DMS 273 treated with DMSO at 0.1 percent for 48 hours (cell line): ENCODE results near the gene PSME4.
"Not testable (repeated sequence)": the region's sequence is repeated elsewhere in the genome, so short reads cannot be mapped to it uniquely, and the experiment has no call there.

Source experiments
- DNase-seq: peaks from one replicate; lab custom pipeline; 2025; lab: John Stamatoyannopoulos, UW

PSME4 gene

DNA sequence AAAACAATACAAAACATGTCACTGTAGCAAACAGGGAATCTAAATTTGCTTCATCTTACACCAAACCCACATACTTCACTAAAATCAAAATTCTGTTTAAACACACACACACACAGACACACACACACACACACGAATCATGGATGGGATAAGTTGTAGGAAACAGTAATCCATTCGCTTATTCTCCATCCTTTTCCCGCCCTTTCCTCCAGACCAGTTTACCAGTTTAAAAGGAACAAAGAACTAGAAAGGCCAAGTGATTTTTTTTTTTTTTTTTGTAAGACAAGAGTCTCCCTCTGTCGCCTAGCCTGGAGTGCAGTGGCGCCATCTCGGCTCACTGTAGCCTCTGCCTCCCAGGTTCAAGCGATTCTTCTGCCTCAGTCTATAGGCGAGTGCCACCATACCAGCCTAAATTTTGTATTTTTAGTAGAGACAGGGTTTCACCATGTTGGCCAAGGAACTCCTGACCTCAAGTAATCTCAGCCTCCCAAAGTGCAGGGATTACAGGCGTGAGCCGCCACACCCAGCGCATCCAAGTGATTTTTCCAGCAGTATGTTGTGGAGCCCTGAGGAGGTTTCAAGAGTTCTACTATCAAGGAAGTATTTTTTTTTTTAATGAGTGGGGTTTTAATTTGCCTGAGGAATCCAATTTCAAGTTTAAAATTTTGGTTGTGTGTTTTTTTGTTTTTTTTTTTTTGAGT lies 5.7 kb downstream of the PSME4 start:
- DNase-seq = no peak

DNA sequence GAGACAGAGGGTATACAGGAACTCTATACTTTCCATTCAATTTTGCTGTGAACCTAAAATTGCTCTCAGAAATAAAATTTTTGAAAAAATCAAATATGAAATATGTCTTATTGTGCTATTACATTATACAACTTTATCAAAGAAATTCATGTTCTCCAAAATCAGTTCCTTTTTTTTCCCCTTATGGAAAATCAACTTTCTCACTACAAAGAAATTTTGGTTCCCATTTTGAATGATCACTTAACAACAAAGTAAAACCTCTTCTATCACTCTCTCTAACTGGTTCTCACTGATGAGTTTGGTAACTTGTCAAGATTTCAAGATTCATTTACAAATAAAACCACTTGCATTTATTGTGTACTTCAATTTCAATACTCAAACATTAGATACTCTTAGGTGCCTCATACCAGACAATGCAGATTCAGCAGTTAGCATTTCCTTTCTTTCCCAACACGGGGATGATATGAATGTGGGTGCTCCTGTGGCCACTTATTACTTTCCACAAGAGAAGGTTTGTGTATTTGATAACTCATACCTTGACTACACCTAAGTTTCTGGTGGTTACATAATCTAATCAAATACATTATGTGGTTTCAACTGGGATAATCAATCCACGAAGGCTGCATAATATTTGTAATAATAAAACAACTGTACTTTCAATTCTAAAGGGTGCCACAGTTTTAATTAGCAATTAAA lies 6.4 kb downstream of the PSME4 start:
- no peak for DNase-seq

DNA sequence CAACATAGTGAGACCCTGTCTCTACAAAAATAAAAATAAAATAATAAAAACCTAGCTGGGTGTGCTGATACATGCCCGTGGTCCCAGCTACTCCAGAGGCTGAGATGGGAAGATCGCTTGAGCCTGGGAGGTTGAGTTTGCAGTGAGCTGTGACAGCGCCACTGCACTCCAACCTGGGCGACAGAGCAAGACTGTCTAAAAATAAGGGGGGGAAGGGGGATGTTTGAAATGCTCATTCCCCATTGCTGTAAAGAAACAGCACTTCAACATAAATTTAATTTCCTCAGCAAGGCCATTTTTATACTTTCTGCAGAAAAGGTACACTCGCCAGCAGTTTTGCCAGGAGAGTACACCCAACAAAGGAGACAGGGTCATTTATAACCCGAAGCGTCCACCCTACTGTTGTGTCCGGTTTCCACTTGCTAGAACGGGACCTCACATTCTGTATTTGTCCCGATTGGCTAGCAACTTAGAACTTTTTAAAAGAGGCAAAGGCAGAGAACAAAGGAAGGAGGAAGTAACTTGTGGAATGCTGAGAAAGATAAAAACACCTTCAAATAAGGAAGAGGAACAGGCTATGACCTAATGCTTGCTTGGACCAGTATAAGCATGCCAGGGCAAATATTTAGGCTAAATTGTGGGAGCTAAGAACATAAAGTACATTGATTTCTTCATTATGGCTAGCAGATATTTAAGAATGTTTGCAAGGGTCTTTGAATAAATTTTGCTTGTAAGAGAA lies 9.1 kb downstream of the PSME4 start:
- not testable (repeated sequence) for DNase-seq

DNA sequence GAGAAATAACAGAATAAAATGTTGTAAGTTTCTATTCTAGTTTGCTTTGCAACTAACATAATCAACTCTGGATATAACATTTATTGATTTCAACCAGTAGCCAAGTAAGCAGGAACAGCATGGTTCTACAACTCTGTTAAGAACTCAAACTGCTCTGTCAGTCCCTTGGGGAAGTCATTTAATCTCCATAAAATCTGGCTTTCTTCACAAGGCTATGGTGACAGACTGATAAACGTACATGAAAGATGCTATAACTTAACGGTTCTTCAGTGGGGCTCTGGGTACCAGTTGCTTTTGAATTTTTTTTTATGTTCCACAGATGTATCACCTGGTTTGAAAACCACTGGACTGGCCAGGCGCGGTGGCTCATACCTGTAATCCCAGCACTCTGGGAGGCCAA lies 10.3 kb downstream of the PSME4 start:
- no peak for DNase-seq

DNA sequence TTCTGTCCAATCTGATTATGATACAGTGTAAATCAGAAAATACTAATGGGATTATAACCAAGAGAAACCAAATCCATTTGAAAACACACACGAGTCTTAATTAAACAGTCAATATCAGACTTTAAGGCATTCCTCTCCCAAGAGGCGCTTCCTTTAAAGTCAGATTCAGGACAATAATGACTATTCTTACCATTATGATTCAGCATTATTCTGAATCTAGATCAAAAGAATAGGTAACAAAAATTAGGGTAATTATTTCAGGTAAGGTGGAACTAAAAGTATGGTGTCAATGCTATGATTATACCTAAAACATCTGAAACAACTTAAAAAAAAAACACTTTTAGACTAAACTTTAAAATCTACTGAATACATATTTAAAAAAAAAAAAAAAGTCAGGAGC lies 12.3 kb downstream of the PSME4 start:
- no peak for DNase-seq

DNA sequence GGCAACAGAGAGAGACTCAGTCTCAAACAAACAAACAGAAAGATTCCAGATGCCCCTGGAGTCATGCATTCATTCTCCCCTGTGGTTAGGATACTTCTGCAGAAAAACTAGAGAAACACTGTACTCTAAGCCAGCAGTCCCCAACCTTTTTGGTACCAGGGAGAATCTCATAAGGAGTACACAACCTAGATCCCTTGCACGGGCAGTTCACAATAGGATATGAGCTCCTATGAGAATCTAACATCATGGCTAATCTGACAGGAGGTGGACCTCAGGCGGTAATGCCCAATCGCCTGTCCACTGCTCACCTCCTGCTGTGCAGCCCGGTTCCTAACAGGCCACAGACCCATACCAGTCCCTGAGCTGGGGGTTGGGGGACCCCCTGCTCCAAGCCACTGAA lies 18.3 kb downstream of the PSME4 start:
- no peak for DNase-seq

DNA sequence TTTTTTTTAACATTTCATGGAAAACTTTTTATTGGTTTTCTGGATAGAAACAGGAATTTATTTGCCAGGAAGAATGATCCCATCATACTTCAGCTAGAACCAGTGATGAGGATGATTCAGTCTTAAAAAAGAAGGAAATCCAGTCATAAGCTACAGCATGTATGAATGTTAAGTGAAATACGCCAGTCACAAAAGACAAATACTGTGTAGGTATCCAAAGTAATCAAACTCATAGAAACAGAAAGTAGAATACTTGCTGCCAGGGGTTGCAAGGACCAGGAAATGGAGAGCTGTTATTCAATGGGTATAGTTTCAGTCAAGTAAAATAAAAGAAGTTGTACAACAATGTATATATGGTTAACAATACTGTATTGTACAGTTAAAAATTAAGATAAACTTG lies 21.3 kb downstream of the PSME4 start:
- no peak for DNase-seq

DNA sequence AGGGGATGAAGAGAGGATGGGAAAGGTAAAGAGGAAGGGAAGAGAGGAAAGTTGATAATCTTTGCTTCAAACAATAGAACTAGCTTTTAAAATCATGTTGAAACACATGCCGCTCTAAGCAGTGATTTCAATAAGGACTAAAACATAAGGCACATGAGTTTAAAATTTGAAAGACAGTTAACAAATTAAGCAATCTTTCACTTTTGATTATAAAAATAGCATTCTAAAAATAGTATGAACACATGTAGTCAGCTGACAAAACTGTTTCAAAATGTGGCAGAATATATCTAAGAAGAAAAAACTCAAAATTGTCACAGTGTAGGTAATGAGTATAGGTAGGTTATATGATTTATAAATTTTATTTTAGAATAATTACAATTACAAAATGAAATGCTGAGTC lies 25.3 kb downstream of the PSME4 start:
- no peak for DNase-seq

DNA sequence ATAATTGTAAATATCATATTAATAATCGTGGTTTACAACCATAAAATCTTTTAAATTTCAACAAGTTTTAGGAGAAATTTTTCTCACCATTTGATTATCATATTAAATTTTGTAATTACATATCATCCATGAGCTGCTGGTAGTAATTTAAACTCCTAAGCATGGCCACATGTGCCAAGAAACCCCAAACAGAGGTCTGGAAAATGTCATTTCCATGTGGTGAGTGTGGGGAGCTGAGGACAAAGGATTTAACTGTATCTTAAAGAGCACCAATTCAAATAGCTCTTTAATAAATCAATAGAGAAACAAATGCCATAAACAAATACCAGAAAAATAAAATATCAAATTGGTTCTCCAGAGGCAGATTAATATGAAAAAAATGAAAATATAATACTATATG lies 26.3 kb downstream of the PSME4 start:
- no peak for DNase-seq

DNA sequence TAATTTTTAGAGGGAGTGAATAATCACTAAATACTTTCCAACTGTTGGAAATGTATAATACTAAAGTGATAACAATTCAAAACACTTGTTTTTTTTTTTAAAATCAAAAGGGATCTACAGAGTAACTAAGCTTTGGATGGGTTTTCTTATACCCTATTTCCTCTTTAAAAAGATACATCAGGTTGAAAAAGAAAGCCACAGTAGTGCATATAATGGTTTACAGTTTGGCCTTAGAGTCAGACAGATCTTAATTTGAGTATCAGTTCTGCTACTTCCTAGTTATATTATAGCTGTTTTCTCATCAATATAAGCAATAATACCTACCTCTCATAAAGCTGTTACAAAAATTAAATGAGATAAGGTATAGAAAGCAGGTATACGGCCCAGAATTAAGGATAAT lies 28.5 kb downstream of the PSME4 start:
- no peak for DNase-seq

DNA sequence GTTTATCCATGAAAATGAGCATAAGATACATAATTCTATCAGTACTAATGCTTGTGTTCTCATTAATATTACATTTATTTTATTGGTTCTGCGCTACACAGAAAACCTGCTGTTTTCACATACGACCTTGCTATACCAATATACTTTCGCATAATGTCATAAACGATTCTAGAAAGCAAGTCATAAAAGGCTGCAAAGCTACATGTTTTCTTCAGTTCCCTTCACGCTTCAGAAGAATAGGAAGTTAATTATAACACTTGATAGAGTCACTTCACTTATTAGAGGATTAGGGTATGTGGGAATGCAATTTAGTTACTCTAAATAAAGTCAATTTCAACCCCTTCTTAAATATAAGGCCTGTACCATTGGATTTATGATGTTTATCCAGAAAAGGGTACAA lies 29.0 kb downstream of the PSME4 start:
- no peak for DNase-seq

DNA sequence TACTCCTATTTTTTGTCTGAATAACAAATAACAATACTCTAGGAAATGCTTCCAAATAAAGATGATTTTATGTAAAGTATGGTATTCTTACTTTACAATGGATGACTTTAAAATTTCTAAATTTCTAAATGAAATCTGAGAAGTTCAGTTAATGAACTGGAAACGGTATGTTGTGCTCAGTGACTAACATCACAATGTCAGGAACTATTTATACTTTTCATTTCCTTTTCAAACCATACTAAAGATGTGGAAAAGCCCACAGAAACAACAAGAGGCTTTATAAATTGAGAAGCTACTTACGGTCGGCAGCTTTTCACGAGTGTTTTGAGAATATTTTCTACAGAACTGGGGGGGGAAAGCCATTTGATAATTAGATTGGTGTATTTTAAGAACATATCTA lies 31.1 kb downstream of the PSME4 start:
- DNase-seq = no peak

DNA sequence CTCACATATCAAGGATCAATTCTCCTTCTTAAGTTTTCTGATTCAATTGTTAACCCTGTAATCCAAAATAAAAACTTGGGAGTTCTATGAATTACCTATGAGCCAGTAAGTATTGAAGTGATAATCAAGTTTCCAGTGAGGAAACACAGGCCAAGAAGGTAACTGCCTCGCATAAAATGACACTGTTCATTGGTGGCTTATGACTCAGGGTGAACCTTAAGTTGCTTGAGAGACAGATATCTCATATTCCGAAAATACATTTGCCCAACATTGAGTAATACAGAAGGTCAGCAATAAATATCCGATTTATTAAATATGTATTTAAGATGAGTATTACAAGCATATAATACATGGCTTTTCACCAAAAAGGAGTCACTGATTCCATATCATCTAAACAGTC lies 31.9 kb downstream of the PSME4 start:
- DNase-seq = no peak

DNA sequence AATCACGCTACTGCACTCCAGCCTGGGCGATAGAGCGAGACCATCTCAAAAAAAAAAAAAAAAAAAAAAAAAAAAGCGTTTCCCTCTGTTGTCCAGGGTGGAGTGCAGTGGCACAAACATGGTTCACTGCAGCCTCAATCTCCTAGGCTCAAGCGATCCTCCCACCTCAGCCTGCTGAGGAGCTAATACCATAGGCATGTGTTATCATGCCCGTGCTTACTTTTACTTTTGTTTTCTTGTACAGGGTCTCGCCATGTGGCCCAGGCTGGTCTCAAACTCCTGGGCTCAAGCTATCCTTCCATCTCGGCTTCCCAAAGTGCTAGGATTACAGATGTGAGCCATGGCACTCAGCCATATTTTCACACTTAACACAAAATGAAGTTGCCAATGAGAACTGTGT lies 37.5 kb downstream of the PSME4 start:
- no peak for DNase-seq

DNA sequence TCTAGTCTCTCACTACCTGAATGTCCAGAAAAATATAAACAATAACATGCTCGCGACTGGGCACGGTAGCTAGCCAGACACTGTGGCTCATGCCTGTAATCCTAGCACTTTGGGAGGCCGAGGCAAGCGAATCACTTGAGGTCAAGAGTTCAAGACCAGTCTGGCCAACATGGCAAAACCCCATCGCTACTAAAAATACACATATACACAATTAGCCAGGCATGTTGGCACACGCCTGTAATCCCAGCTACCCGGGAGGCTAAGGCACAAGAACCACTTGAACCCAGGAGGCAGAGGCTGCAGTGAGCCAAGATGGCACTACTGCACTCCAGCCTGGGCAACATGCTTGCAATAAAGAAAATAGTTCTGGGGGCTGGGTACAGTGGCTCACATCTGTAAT lies 44.5 kb downstream of the PSME4 start:
- DNase-seq = peak; percentile 1

DNA sequence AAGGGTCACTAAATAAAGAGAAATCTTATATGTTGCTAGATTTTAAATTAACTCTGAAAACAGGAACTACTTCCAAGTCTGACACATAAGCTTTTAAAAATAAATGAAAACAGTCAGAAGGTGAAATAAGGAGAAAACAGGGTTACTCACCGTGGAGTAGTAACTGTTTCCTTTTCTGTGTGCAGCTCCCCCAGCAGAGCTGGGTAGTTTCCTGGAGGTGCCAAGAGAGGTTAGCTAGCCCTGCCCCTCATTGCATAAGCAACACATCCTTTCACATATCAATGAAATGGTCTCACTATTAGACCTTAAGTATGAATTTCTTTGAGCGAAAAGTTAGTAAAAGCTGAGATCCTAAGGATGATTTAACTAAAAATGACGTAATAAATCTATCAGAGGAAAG lies 57.1 kb downstream of the PSME4 start:
- no peak for DNase-seq

DNA sequence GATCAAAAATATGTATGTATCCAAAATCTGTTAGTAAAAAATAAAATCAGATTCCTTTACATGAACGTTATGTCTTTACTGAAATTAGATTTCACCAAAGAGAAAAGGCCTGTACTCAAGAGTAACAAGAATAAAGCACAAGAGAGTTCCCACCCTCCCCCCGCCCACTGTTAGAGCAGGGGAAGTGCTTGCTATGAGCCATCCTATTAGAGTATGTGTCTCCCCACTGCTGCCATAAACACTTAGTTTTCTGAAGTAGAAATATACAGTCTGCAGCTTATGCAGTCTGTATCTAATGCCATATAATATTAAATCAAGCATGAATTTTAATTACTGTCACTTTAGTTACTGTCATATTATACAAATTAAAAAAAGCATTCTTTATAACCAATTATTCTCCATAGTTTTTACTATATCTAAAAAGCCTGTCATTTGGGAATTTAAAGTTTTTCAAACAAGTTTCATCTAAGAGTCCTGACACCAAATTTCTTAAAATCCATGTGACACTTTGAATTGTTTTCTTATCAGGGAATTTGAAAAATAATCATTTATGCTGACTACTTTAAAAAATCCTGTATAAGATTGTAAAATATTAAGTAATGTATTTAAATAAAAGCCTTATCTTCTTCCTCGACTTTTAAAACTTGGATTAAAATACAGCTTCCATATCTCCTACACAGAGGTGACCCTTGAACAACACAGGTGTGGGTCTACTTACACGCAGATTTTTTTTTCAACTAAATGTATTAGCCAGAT lies 59.2 kb downstream of the PSME4 start:
- no peak for DNase-seq

DNA sequence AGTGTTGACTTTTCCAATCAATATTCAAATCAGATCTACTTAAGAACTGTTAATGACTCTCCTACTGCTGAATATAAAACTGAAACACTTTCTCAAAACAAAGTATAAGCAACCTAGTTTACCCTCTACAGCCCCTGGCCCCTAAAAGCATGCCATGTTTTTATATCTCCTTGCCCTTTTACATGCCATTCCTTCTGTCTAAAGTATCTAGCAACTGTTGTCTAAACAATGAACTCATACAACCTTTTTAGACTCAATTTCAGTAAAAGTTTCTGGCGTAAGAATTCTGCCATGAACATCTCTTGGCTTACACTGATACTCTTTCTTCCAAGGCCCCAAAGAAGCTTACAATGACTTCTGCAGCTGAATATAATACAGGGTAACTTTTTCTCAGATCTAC lies 63.2 kb downstream of the PSME4 start:
- DNase-seq = no peak

DNA sequence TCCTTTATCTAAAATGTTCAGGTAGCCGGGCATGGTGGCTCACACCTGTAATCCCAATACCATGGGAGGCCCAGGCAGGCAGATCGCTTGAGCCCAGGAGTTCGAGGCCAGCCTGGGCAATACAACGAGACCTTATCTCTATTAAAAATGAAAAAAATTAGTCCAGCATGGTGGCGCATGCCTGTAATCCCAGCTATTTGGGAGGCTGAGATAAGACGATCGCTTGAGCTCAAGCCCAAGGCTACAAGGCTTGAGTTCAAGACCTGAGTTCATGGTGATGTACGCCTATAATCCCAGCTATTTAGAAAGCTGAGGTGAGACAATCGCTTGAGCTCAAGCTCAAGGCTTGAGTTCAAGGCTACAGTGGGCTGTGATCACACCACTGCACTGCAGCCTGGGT lies 65.4 kb downstream of the PSME4 start:
- no peak for DNase-seq

DNA sequence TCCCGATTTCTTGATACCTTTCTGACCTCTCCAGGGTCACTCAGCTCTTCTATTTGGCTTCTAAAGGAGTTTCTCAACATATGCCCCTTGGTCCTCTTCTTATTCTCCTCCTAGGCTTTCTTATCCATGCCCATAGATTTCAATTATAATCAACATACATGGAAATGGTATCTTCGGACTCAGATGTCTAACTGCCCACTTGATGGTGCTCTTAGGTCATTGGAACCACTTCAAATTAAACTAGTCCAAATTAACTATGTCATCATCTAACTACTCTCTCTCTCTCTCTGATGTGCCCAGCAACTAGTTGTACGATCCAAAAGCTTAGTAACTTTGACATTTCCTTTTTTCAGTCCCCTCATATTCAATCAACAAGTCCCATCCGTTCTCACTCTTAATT lies 67.8 kb downstream of the PSME4 start:
- no peak for DNase-seq

DNA sequence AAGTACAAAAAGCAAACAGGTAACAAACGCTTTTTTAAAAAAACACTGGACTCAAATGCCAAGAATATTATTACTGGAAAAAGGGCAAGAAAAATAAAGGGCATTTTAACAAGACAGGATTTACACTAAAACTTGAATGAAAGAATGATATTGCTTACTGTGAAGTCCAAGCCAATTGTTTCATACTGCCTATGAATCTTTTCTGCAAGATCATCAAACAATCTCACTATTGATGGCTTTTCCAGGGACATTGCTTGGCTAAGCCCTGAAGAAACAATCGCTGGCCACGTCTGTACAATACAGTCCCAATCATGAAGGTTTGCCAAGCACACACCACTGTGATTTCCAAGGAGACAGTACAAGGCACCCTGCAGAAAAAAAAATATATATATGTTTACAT lies 69.6 kb downstream of the PSME4 start:
- no peak for DNase-seq

DNA sequence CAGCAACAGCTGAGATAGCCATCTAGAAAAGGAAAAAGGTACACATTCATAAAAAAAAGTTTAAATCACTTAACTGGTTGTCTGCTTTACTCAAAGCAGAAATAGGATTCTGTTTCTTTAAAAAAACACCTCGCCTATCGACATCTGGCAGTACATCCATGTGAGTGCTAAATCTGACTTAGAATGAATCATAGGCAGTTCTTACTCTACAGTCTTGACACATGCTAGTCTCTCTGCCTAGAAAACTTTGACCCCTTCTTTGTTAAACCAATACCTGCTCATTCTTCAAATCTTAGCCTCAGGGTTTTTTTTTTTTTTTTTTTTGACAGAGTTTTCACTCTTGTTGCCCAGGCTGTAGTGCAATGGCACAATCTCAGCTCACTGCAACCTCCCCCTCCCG lies 73.9 kb downstream of the PSME4 start:
- DNase-seq = no peak
